ENCODE data around the gene ARHGEF4.

Gene ARHGEF4

GRCh38 chr2:130845505-130846085 lies 8.9 kb downstream of the ARHGEF4 start:
- no peak for TF ChIP-seq CTCF (IDR thresholded peaks at IDR 0.05; ENCODE audit: insufficient read depth, low read depth, low read length, missing control alignments)
- DNase-seq (ENCODE audit: low read depth), result peak; percentile 63
- no peak overlapping the region for H3K4me3 ChIP-seq (ENCODE audit: low read length)

GRCh38 chr2:130846233-130846632 lies 9.5 kb downstream of the ARHGEF4 start:
- no peak overlapping the region for H3K4me3 ChIP-seq (ENCODE audit: low read length)
- DNase-seq (ENCODE audit: low read depth), result no peak
- no peak for TF ChIP-seq CTCF (IDR thresholded peaks at IDR 0.05; ENCODE audit: insufficient read depth, low read depth, low read length, missing control alignments)

GRCh38 chr2:130846686-130847375 lies 10.1 kb downstream of the ARHGEF4 start:
- DNase-seq (ENCODE audit: low read depth), result peak; percentile 61
- no peak overlapping the region for H3K4me3 ChIP-seq (ENCODE audit: low read length)
- no peak for TF ChIP-seq CTCF (IDR thresholded peaks at IDR 0.05; ENCODE audit: insufficient read depth, low read depth, low read length, missing control alignments)

GRCh38 chr2:130847776-130848525 lies 11.2 kb downstream of the ARHGEF4 start:
- no peak overlapping the region for H3K4me3 ChIP-seq (ENCODE audit: low read length)
- no peak for TF ChIP-seq CTCF (IDR thresholded peaks at IDR 0.05; ENCODE audit: insufficient read depth, low read depth, low read length, missing control alignments)
- no peak for DNase-seq (ENCODE audit: low read depth)

GRCh38 chr2:130848526-130849210 lies 12.0 kb downstream of the ARHGEF4 start:
- no peak for TF ChIP-seq CTCF (IDR thresholded peaks at IDR 0.05; ENCODE audit: insufficient read depth, low read depth, low read length, missing control alignments)
- no peak overlapping the region for H3K4me3 ChIP-seq (ENCODE audit: low read length)
- DNase-seq (ENCODE audit: low read depth), result no peak

GRCh38 chr2:130849896-130850787 lies 13.4 kb downstream of the ARHGEF4 start:
- H3K4me3 ChIP-seq (ENCODE audit: low read length), result no peak overlapping the region
- no peak for DNase-seq (ENCODE audit: low read depth)
- TF ChIP-seq CTCF (IDR thresholded peaks at IDR 0.05; ENCODE audit: insufficient read depth, low read depth, low read length, missing control alignments), result no peak
